Neural progenitor cell (in vitro differentiated cells): ENCODE measurements around the gene GLP2R. TPM values are rescaled to one million over a fixed set of nuclear protein-coding genes. Genes with fewer than 3 reads are reported as not detected.

ENCODE experiments used
- DNase-seq: peaks from one replicate; pipeline ENCODE4 v3.0.0-alpha.2; 2016; ENCODE audit warnings: low spot score
- H2AFZ ChIP-seq: fragments of 200-600 bp; sonication (generic); replicated peaks from 2 replicates; pipeline ENCODE4 v1.6.1; 2016; ENCODE audit warnings: antibody characterized with exemption
- H3F3A ChIP-seq: fragments of 200-600 bp; sonication (generic); 2 replicates; pipeline ENCODE4 v1.6.1; 2016; ENCODE audit warnings: antibody characterized with exemption, low read depth
- H3K27ac ChIP-seq: fragments of 200-600 bp; sonication (generic); 2 replicates; pipeline ENCODE4 v1.5.1; 2016; ENCODE audit warnings: mild to moderate bottlenecking
- H3K27me3 ChIP-seq: fragments of 200-600 bp; sonication (generic); 2 replicates; pipeline ENCODE4 v1.6.1; 2016; ENCODE audit warnings: mild to moderate bottlenecking, moderate library complexity
- H3K36me3 ChIP-seq: fragments of 200-600 bp; sonication (generic); 2 replicates; pipeline ENCODE4 v1.5.1; 2016
- H3K4me1 ChIP-seq: fragments of 200-600 bp; sonication (generic); 2 replicates; pipeline ENCODE4 v1.6.1; 2016; ENCODE audit warnings: mixed run types
- H3K4me2 ChIP-seq: fragments of 200-600 bp; sonication (generic); 2 replicates; pipeline ENCODE4 v1.6.1; 2016
- H3K4me3 ChIP-seq: fragments of 200-600 bp; sonication (generic); 2 replicates; pipeline ENCODE4 v1.5.1; 2016
- H3K79me2 ChIP-seq: fragments of 200-600 bp; sonication (generic); 2 replicates; pipeline ENCODE4 v1.6.1; 2016; ENCODE audit warnings: low read depth
- H3K9ac ChIP-seq: fragments of 200-600 bp; sonication (generic); 2 replicates; pipeline ENCODE4 v1.6.1; 2016
- H3K9me3 ChIP-seq: fragments of 200-600 bp; sonication (generic); 2 replicates; pipeline ENCODE4 v1.5.1; 2016; ENCODE audit warnings: low read depth
- H4K20me1 ChIP-seq: fragments of 200-600 bp; sonication (generic); 2 replicates; pipeline ENCODE4 v1.6.1; 2016; ENCODE audit warnings: low read depth
- H3K27ac Mint-ChIP-seq: 3 replicates; pipeline ENCODE4 v1.8.0; 2021; ENCODE audit warnings: mixed read lengths
- H3K27me3 Mint-ChIP-seq: 2 replicates; pipeline ENCODE4 v1.8.0; 2022; ENCODE audit warnings: low read depth, mild to moderate bottlenecking, inconsistent platforms, moderate library complexity, mixed read lengths; ENCODE audit not compliant: insufficient read depth
- H3K36me3 Mint-ChIP-seq: 3 replicates; pipeline ENCODE4 v1.8.0; 2021; ENCODE audit warnings: mixed read lengths
- H3K4me1 Mint-ChIP-seq: 3 replicates; pipeline ENCODE4 v1.8.0; 2021; ENCODE audit warnings: mixed read lengths
- H3K4me3 Mint-ChIP-seq: 3 replicates; pipeline ENCODE4 v1.8.0; 2021; ENCODE audit warnings: mild to moderate bottlenecking, moderate library complexity, mixed read lengths
- H3K9me3 Mint-ChIP-seq: 3 replicates; pipeline ENCODE4 v1.8.0; 2020; ENCODE audit warnings: mixed read lengths
- CTCF ChIP-seq: fragments of 200-600 bp; sonication (generic); IDR thresholded peaks from 2 replicates; pipeline ENCODE4 v1.5.1; 2017; ENCODE audit warnings: antibody characterized with exemption, mild to moderate bottlenecking
- EZH2 ChIP-seq: fragments of 200-600 bp; sonication (generic); IDR thresholded peaks from 2 replicates; pipeline ENCODE4 v1.6.1; 2017; ENCODE audit warnings: antibody characterized with exemption, mild to moderate bottlenecking, moderate library complexity
- EZH2phosphoT487 ChIP-seq: fragments of 200-600 bp; sonication (generic); IDR thresholded peaks from 2 replicates; pipeline ENCODE4 v1.6.1; 2017; ENCODE audit warnings: antibody characterized with exemption
- total RNA-seq: library from RNA; depleted of rRNA; stranded (reverse); fragments of >200 nt; gene quantifications from 2 replicates; pipeline ENCODE4 v1.2.3, GENCODE V29; 2015; ENCODE audit warnings: low replicate concordance

Gene GLP2R
- total RNA-seq, 1 donor from 2014 or later = not detected

- no peak overlapping the region for H3K9ac ChIP-seq
- Mint-ChIP-seq H3K9me3 (no peaks in the 10 kb centered on the region), H3K4me1 (peaks cover 12% of the 10 kb centered on the region), H3K27ac (no peak overlapping the region), H3K27me3 (peaks cover 3% of the 10 kb centered on the region), H3K36me3 (peaks cover 2% of the 10 kb centered on the region), H3K4me3 (no peak overlapping the region)
- peak; percentile 81 for DNase-seq
- H2AFZ ChIP-seq = no peak overlapping the region
- no peak overlapping the region for H3K4me2 ChIP-seq
- H3K79me2 ChIP-seq = no peaks in the 10 kb centered on the region
- H4K20me1 ChIP-seq = no peaks in the 10 kb centered on the region
- H3F3A ChIP-seq = no peaks in the 10 kb centered on the region
- H3K36me3 ChIP-seq = no peaks in the 10 kb centered on the region
- H3K4me3 ChIP-seq = no peak overlapping the region
- peaks cover 14% of the 10 kb centered on the region for H3K4me1 ChIP-seq
- no peak for TF ChIP-seq EZH2
- TF ChIP-seq CTCF = peak; percentile 69
- H3K27ac ChIP-seq = no peak overlapping the region
- no peaks in the 10 kb centered on the region for H3K9me3 ChIP-seq
- H3K27me3 ChIP-seq = no peaks in the 10 kb centered on the region
Observed at GRCh38 chr17:9928601-9929333, 103.0 kb downstream of the GLP2R start.

- no peak for TF ChIP-seq EZH2phosphoT487
- TF ChIP-seq CTCF = no peak
- no peak for TF ChIP-seq EZH2
- H3K9ac ChIP-seq = no peak overlapping the region
- DNase-seq = no peak
- no peak overlapping the region for H3K4me3 ChIP-seq
- H3K27ac Mint-ChIP-seq = no peak overlapping the region
- H3K9me3 Mint-ChIP-seq = no peaks in the 10 kb centered on the region
- H3K27ac ChIP-seq = no peak overlapping the region
- no peak overlapping the region for H3K4me2 ChIP-seq
- H3K27me3 ChIP-seq = no peaks in the 10 kb centered on the region
- H3K27me3 Mint-ChIP-seq = peaks cover 3% of the 10 kb centered on the region
- H3K4me1 ChIP-seq = peaks cover 13% of the 10 kb centered on the region
- H3K9me3 ChIP-seq = no peaks in the 10 kb centered on the region
- no peaks in the 10 kb centered on the region for H3F3A ChIP-seq
- no peaks in the 10 kb centered on the region for H3K36me3 ChIP-seq
- no peaks in the 10 kb centered on the region for H4K20me1 ChIP-seq
- no peaks in the 10 kb centered on the region for H3K79me2 ChIP-seq
- no peak overlapping the region for H2AFZ ChIP-seq
- peaks cover 2% of the 10 kb centered on the region for H3K36me3 Mint-ChIP-seq
- H3K4me3 Mint-ChIP-seq = no peak overlapping the region
- H3K4me1 Mint-ChIP-seq = peaks cover 8% of the 10 kb centered on the region
Observed at GRCh38 chr17:9929871-9930270, 104.1 kb downstream of the GLP2R start.

GRCh38 chr17:9931144-9931741, 105.5 kb downstream of the GLP2R start:
- DNase-seq = no peak

More at GRCh38 chr17:9931144-9931741, 105.5 kb downstream of the GLP2R start:
- peaks cover 2% of the 10 kb centered on the region for H3K36me3 Mint-ChIP-seq
- Histone ChIP-seq H3K4me2 (peak overlapping the region; percentile 11), H3K9ac (no peak overlapping the region), H3F3A (no peaks in the 10 kb centered on the region), H3K4me3 (no peak overlapping the region), H4K20me1 (no peaks in the 10 kb centered on the region), H3K27ac (no peak overlapping the region), H3K79me2 (no peaks in the 10 kb centered on the region), H3K36me3 (no peaks in the 10 kb centered on the region), H3K4me1 (peaks cover 11% of the 10 kb centered on the region), H2AFZ (peak overlapping the region; percentile 42), H3K9me3 (no peaks in the 10 kb centered on the region), H3K27me3 (no peaks in the 10 kb centered on the region)
- H3K9me3 Mint-ChIP-seq = no peaks in the 10 kb centered on the region
- H3K4me1 Mint-ChIP-seq = peaks cover 10% of the 10 kb centered on the region
- TF ChIP-seq EZH2 = no peak
- TF ChIP-seq EZH2phosphoT487 = no peak
- no peak for TF ChIP-seq CTCF
- H3K27me3 Mint-ChIP-seq = peaks cover 5% of the 10 kb centered on the region
- no peak overlapping the region for H3K4me3 Mint-ChIP-seq
- H3K27ac Mint-ChIP-seq = no peak overlapping the region
